ENCODE data around the gene HELLS.
A peak's percentile ranks its signal among the peaks of the same experiment; 100 is the strongest.

Gene HELLS

DNA sequence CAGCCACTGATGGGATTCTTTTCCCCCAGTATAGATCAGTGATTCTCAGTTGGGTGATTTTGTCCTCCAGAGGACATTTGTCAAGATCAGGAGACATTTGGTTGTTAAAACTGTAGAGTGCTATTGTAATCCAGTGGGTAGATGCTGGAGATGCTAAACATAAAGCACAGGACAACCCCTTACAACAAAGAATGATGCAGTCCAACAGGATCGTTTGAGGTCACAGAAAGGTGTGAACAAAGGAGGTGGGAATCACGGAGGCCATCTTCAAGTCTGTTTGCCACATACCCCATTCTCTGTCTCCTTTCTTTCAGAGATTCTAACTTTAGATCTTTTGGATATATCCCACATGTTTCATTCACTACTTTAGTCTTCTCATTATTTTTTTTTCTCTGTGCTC, 69.0 kb downstream of the HELLS start:
- no CpG with 5 or more reads among the region's 2 CpGs for whole genome bisulfite sequencing (ENCODE audit: extremely low coverage, insufficient coverage, low lambda C conversion rate)
- Histone ChIP-seq H3K27me3 (ENCODE audit: insufficient read depth, low read length, poor library complexity) (no peaks in the 10 kb centered on the region), H3K18ac (ENCODE audit: low read length) (no peak overlapping the region), H4K8ac (ENCODE audit: low read depth, low read length) (no peak overlapping the region), H2BK120ac (ENCODE audit: low read depth, low read length) (no peak overlapping the region), H3K9ac (ENCODE audit: low read length) (no peak overlapping the region), H3K4me1 (ENCODE audit: control insufficient read depth, low read depth, low read length) (peaks cover 2% of the 10 kb centered on the region), H2BK15ac (replicated peaks; ENCODE audit: low read depth) (no peak overlapping the region), H3K56ac (ENCODE audit: low read length) (no peak overlapping the region), H3K79me2 (ENCODE audit: control insufficient read depth, insufficient read depth, low read length) (no peaks in the 10 kb centered on the region), H2BK5ac (ENCODE audit: low read length) (no peak overlapping the region), H2AK5ac (ENCODE audit: low read length) (no peak overlapping the region), H3K27ac (ENCODE audit: low read depth, low read length) (no peak overlapping the region), H3K23ac (ENCODE audit: low read length) (no peak overlapping the region), H3K79me1 (ENCODE audit: low read length) (no peaks in the 10 kb centered on the region), H3K4me3 (ENCODE audit: low read length) (no peak overlapping the region), H3K4me2 (ENCODE audit: low read length) (no peak overlapping the region), H3K36me3 (ENCODE audit: control insufficient read depth, insufficient read depth, low read length) (peaks cover 4% of the 10 kb centered on the region), H3K4ac (ENCODE audit: low read depth, low read length) (no peak overlapping the region), H4K5ac (ENCODE audit: low read length) (no peak overlapping the region)
- DNase-seq: no peak

DNA sequence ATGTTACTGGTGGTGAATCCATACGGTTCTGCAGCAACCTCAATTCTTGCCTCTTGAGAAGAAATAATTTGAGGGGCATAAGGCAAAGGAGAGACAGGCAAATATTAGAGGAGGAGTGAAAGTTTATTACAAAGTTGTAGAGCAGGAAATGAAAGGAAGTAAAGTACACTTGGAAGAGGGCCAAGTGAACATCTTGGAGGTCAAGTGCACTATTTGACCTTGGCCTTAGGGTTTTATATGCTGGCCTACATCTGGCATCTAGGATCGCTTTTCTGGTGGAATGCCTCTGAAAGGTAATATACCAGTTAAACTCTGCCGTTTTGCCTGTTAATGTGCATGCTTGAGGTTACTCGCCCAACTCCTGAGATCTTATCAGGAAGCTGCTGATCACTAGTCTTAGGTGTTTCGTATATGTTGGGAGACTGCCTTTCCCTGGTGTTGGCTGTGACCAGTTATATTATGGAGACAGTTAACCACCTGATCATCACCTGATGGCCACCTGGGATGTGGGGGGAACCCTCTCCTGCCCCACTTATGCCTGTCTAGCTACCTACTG, 71.9 kb downstream of the HELLS start:
- no peaks in the 10 kb centered on the region for H3K79me2 ChIP-seq (ENCODE audit: control insufficient read depth, insufficient read depth, low read length)
- no peak overlapping the region for H3K4ac ChIP-seq (ENCODE audit: low read depth, low read length)
- H2BK5ac ChIP-seq (ENCODE audit: low read length): no peak overlapping the region
- no peak overlapping the region for H2BK120ac ChIP-seq (ENCODE audit: low read depth, low read length)
- no peak overlapping the region for H3K4me2 ChIP-seq (ENCODE audit: low read length)
- H3K4me1 ChIP-seq (ENCODE audit: control insufficient read depth, low read depth, low read length): peaks cover 4% of the 10 kb centered on the region
- H3K27ac ChIP-seq (ENCODE audit: low read depth, low read length): peak overlapping the region; percentile 2
- no peak overlapping the region for H3K56ac ChIP-seq (ENCODE audit: low read length)
- H4K8ac ChIP-seq (ENCODE audit: low read depth, low read length): no peak overlapping the region
- H4K5ac ChIP-seq (ENCODE audit: low read length): no peak overlapping the region
- H3K9ac ChIP-seq (ENCODE audit: low read length): no peak overlapping the region
- DNase-seq: peak; percentile 42
- H3K18ac ChIP-seq (ENCODE audit: low read length): no peak overlapping the region
- no peaks in the 10 kb centered on the region for H3K36me3 ChIP-seq (ENCODE audit: control insufficient read depth, insufficient read depth, low read length)
- no peak overlapping the region for H2BK15ac ChIP-seq (replicated peaks; ENCODE audit: low read depth)
- peak overlapping the region; percentile 13 for H2AK5ac ChIP-seq (ENCODE audit: low read length)
- WGBS (ENCODE audit: extremely low coverage, insufficient coverage, low lambda C conversion rate): no CpG with 5 or more reads among the region's 5 CpGs
- H3K4me3 ChIP-seq (ENCODE audit: low read length): no peak overlapping the region
- H3K79me1 ChIP-seq (ENCODE audit: low read length): no peaks in the 10 kb centered on the region
- H3K27me3 ChIP-seq (ENCODE audit: insufficient read depth, low read length, poor library complexity): no peaks in the 10 kb centered on the region
- no peak overlapping the region for H3K23ac ChIP-seq (ENCODE audit: low read length)

DNA sequence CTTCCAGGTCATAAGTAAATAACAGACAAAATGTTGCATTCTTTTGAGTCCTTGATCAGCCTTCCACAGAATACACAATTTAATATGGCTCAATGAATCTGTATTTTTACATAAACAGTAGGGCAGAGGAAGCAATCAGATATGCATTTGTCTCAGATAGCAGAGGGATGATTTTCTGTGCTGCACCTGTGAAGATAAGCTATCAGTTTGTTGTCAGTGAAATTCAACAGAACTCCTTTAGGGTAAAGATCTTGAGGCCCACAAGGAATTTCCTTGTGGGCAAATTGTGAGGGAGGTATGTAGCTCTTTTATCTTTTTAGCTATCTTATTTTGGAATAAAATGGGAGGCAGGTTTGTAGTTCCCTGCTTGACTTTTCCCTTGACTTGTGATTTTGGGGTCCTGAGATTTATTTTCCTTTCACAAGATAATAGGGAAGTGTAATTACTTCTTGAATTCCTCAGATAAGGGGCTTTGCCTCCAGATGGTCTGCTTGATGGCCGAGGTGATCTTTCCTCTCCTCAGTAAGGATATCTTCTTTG, 77.1 kb downstream of the HELLS start:
- no peak overlapping the region for H2AK5ac ChIP-seq (ENCODE audit: low read length)
- H3K9ac ChIP-seq (ENCODE audit: low read length): no peak overlapping the region
- no peak overlapping the region for H3K4me2 ChIP-seq (ENCODE audit: low read length)
- peaks cover 3% of the 10 kb centered on the region for H3K36me3 ChIP-seq (ENCODE audit: control insufficient read depth, insufficient read depth, low read length)
- peaks cover 10% of the 10 kb centered on the region for H3K4me1 ChIP-seq (ENCODE audit: control insufficient read depth, low read depth, low read length)
- no peaks in the 10 kb centered on the region for H3K27me3 ChIP-seq (ENCODE audit: insufficient read depth, low read length, poor library complexity)
- peak overlapping the region; percentile 91 for H3K27ac ChIP-seq (ENCODE audit: low read depth, low read length)
- H4K8ac ChIP-seq (ENCODE audit: low read depth, low read length): no peak overlapping the region
- no peak overlapping the region for H3K4me3 ChIP-seq (ENCODE audit: low read length)
- H3K4ac ChIP-seq (ENCODE audit: low read depth, low read length): no peak overlapping the region
- H3K79me2 ChIP-seq (ENCODE audit: control insufficient read depth, insufficient read depth, low read length): no peaks in the 10 kb centered on the region
- no CpG with 5 or more reads among the region's 1 CpG for WGBS (ENCODE audit: extremely low coverage, insufficient coverage, low lambda C conversion rate)
- no peak overlapping the region for H2BK5ac ChIP-seq (ENCODE audit: low read length)
- no peak overlapping the region for H4K5ac ChIP-seq (ENCODE audit: low read length)
- no peak overlapping the region for H3K18ac ChIP-seq (ENCODE audit: low read length)
- H3K23ac ChIP-seq (ENCODE audit: low read length): no peak overlapping the region
- H2BK120ac ChIP-seq (ENCODE audit: low read depth, low read length): no peak overlapping the region
- no peaks in the 10 kb centered on the region for H3K79me1 ChIP-seq (ENCODE audit: low read length)
- DNase-seq: peak; percentile 93
- no peak overlapping the region for H3K56ac ChIP-seq (ENCODE audit: low read length)
- no peak overlapping the region for H2BK15ac ChIP-seq (replicated peaks; ENCODE audit: low read depth)

DNA sequence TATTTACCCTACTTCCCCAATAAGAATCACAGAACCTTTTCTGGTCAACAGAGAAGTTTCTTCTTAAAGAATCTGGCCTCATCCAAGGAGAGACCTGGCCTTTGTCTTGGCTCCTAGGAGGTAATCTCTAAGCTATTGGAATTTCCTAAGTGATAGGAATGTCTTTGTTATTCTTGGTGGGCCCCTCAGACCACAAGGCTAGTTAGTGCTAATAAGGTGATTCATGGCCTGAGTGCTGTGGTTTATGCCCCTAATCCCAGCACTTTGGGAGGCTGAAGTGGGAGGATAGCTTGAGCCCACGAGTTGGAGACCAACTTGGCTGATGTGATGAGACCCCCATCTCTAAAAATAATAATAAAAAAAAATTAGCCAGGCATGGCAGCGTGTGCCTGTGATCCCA, 78.0 kb downstream of the HELLS start:
- Histone ChIP-seq H3K27ac (ENCODE audit: low read depth, low read length) (peak overlapping the region; percentile 86), H4K8ac (ENCODE audit: low read depth, low read length) (peak overlapping the region; percentile 97), H3K4me3 (ENCODE audit: low read length) (no peak overlapping the region)

DNA sequence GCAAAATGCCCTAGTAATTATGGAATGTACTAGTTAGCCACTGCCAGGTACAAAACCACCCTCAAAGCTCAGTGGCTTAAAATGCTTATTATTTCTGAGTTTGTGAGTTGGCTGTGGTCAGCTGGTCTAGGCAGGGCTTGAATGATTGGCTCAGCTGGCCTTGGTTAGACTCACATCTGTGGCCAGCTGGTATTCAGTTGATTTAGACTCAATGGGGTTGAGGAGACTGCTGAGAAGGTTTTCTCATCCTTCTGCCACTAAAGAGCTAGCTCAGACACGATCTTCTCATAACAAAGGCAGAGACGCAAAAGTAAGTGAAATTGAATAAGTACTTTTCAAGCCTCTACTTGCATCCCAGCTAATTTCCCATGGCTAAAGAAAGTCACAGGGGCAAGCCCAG, 80.9 kb downstream of the HELLS start:
- peaks cover 3% of the 10 kb centered on the region for H3K36me3 ChIP-seq (ENCODE audit: control insufficient read depth, insufficient read depth, low read length)
- peak overlapping the region; percentile 81 for H2AK5ac ChIP-seq (ENCODE audit: low read length)
- peak overlapping the region; percentile 26 for H3K4ac ChIP-seq (ENCODE audit: low read depth, low read length)
- H3K9ac ChIP-seq (ENCODE audit: low read length): no peak overlapping the region
- H3K79me2 ChIP-seq (ENCODE audit: control insufficient read depth, insufficient read depth, low read length): no peaks in the 10 kb centered on the region
- H3K4me1 ChIP-seq (ENCODE audit: control insufficient read depth, low read depth, low read length): peaks cover 10% of the 10 kb centered on the region
- H2BK5ac ChIP-seq (ENCODE audit: low read length): peak overlapping the region; percentile 1
- DNase-seq: no peak
- no CpG with 5 or more reads among the region's 2 CpGs for WGBS (ENCODE audit: extremely low coverage, insufficient coverage, low lambda C conversion rate)
- no peak overlapping the region for H3K4me3 ChIP-seq (ENCODE audit: low read length)
- H3K27ac ChIP-seq (ENCODE audit: low read depth, low read length): no peak overlapping the region
- no peak overlapping the region for H2BK120ac ChIP-seq (ENCODE audit: low read depth, low read length)
- H3K56ac ChIP-seq (ENCODE audit: low read length): peak overlapping the region; percentile 62
- peak overlapping the region; percentile 3 for H3K18ac ChIP-seq (ENCODE audit: low read length)
- H3K27me3 ChIP-seq (ENCODE audit: insufficient read depth, low read length, poor library complexity): no peaks in the 10 kb centered on the region
- no peaks in the 10 kb centered on the region for H3K79me1 ChIP-seq (ENCODE audit: low read length)
- H4K5ac ChIP-seq (ENCODE audit: low read length): no peak overlapping the region
- H3K23ac ChIP-seq (ENCODE audit: low read length): no peak overlapping the region
- H2BK15ac ChIP-seq (replicated peaks; ENCODE audit: low read depth): no peak overlapping the region
- no peak overlapping the region for H4K8ac ChIP-seq (ENCODE audit: low read depth, low read length)
- H3K4me2 ChIP-seq (ENCODE audit: low read length): no peak overlapping the region

More for the DNA sequence above, 78.0 kb downstream of the HELLS start:
- no peak overlapping the region for H3K4me2 ChIP-seq (ENCODE audit: low read length)
- peak overlapping the region; percentile 88 for H3K4ac ChIP-seq (ENCODE audit: low read depth, low read length)
- peak; percentile 96 for DNase-seq
- no peak overlapping the region for H2BK15ac ChIP-seq (replicated peaks; ENCODE audit: low read depth)
- H3K79me2 ChIP-seq (ENCODE audit: control insufficient read depth, insufficient read depth, low read length): no peaks in the 10 kb centered on the region
- no peak overlapping the region for H3K9ac ChIP-seq (ENCODE audit: low read length)
- no peak overlapping the region for H3K23ac ChIP-seq (ENCODE audit: low read length)
- H3K27me3 ChIP-seq (ENCODE audit: insufficient read depth, low read length, poor library complexity): no peaks in the 10 kb centered on the region
- peak overlapping the region; percentile 100 for H2BK5ac ChIP-seq (ENCODE audit: low read length)
- H2BK120ac ChIP-seq (ENCODE audit: low read depth, low read length): peak overlapping the region; percentile 89
- H3K4me1 ChIP-seq (ENCODE audit: control insufficient read depth, low read depth, low read length): peaks cover 10% of the 10 kb centered on the region
- peaks cover 3% of the 10 kb centered on the region for H3K36me3 ChIP-seq (ENCODE audit: control insufficient read depth, insufficient read depth, low read length)
- H3K79me1 ChIP-seq (ENCODE audit: low read length): no peaks in the 10 kb centered on the region
- WGBS (ENCODE audit: extremely low coverage, insufficient coverage, low lambda C conversion rate): no CpG with 5 or more reads among the region's 2 CpGs
- no peak overlapping the region for H4K5ac ChIP-seq (ENCODE audit: low read length)
- peak overlapping the region; percentile 80 for H3K56ac ChIP-seq (ENCODE audit: low read length)
- H3K18ac ChIP-seq (ENCODE audit: low read length): peak overlapping the region; percentile 91
- no peak overlapping the region for H2AK5ac ChIP-seq (ENCODE audit: low read length)

DNA sequence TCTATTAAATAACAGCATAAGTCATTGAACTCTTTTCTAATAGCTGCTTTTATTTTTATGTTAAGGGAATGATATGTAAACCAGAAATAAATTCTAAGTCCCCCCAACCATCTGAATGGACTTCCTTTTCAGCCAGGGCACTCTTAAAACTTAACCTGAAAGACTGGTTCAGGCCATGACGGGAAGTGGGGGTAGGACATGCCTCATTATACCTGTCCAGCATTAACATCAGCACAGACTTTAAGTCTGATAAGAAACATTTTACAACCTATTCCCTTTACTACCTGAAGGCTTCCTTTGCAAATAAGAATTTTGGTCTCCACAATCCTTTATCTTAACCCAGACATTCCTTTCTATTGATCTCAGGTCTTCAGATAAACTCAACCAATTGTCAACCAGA, 81.9 kb downstream of the HELLS start:
- Histone ChIP-seq H3K36me3 (ENCODE audit: control insufficient read depth, insufficient read depth, low read length) (peaks cover 3% of the 10 kb centered on the region), H2BK15ac (replicated peaks; ENCODE audit: low read depth) (no peak overlapping the region), H3K56ac (ENCODE audit: low read length) (no peak overlapping the region), H4K5ac (ENCODE audit: low read length) (no peak overlapping the region), H3K27ac (ENCODE audit: low read depth, low read length) (no peak overlapping the region), H2BK120ac (ENCODE audit: low read depth, low read length) (no peak overlapping the region), H3K4ac (ENCODE audit: low read depth, low read length) (no peak overlapping the region), H3K23ac (ENCODE audit: low read length) (no peak overlapping the region), H2AK5ac (ENCODE audit: low read length) (no peak overlapping the region), H2BK5ac (ENCODE audit: low read length) (no peak overlapping the region), H3K4me3 (ENCODE audit: low read length) (no peak overlapping the region), H3K4me2 (ENCODE audit: low read length) (no peak overlapping the region), H3K4me1 (ENCODE audit: control insufficient read depth, low read depth, low read length) (peaks cover 8% of the 10 kb centered on the region), H3K27me3 (ENCODE audit: insufficient read depth, low read length, poor library complexity) (no peaks in the 10 kb centered on the region), H3K18ac (ENCODE audit: low read length) (no peak overlapping the region), H3K79me2 (ENCODE audit: control insufficient read depth, insufficient read depth, low read length) (no peaks in the 10 kb centered on the region), H3K9ac (ENCODE audit: low read length) (no peak overlapping the region), H3K79me1 (ENCODE audit: low read length) (no peaks in the 10 kb centered on the region), H4K8ac (ENCODE audit: low read depth, low read length) (no peak overlapping the region)
- peak; percentile 57 for DNase-seq
- no CpG with 5 or more reads among the region's 1 CpG for WGBS (ENCODE audit: extremely low coverage, insufficient coverage, low lambda C conversion rate)

All from mesendoderm (in vitro differentiated cells).